ENCODE measurements around the gene OLFML2A.
"Not testable (repeated sequence)": the region's sequence is repeated elsewhere in the genome, so short reads cannot be mapped to it uniquely, and the experiment has no call there.

The OLFML2A gene

DNA sequence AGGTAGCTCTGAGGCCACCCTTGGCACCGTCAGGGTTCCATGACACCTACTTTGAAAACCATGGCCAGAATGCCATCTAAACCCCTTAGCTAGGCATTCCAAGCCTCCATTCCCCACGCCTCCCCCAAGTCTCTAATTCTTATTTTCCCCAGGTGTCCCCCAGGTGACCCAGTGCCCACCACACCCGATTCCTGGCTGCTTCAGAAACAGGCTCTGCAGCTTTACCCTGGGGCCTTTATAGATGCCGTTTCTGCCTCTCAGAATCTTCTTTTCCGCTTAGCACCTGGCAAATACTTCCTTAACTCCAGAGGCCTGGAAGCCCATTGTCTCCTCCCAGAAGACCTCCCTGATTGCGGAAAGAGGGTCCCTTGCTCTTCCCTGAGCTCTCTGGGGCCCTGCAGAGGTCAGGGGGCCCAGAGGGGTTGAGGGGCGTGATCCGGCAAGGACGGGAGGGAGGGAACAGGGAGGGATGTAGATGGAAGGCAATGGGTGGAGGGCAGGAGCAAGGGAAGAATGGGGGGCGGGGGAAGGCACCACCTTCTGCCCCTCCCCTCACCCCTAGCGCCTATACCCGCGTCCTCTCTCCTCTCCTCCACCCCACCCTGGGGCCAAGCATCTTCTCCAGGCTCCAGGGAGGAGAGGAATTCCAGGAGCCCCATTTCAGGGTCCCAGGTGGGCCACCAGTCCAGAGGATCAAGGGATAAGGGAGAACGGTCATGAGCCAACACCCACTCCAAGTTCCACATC is 64.3 kb downstream of the OLFML2A start:
- no peak for DNase-seq (ENCODE audit: low read depth)
- TF ChIP-seq, protein P1, sequence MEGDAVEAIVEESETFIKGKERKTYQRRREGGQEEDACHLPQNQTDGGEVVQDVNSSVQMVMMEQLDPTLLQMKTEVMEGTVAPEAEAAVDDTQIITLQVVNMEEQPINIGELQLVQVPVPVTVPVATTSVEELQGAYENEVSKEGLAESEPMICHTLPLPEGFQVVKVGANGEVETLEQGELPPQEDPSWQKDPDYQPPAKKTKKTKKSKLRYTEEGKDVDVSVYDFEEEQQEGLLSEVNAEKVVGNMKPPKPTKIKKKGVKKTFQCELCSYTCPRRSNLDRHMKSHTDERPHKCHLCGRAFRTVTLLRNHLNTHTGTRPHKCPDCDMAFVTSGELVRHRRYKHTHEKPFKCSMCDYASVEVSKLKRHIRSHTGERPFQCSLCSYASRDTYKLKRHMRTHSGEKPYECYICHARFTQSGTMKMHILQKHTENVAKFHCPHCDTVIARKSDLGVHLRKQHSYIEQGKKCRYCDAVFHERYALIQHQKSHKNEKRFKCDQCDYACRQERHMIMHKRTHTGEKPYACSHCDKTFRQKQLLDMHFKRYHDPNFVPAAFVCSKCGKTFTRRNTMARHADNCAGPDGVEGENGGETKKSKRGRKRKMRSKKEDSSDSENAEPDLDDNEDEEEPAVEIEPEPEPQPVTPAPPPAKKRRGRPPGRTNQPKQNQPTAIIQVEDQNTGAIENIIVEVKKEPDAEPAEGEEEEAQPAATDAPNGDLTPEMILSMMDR (conservative IDR thresholded peaks at IDR 0.05; ENCODE audit: control insufficient read depth, insufficient read depth, low read depth, low read length), result no peak
- no peak overlapping the region for H3K4me3 ChIP-seq (ENCODE audit: control insufficient read depth, low read depth, low read length)

DNA sequence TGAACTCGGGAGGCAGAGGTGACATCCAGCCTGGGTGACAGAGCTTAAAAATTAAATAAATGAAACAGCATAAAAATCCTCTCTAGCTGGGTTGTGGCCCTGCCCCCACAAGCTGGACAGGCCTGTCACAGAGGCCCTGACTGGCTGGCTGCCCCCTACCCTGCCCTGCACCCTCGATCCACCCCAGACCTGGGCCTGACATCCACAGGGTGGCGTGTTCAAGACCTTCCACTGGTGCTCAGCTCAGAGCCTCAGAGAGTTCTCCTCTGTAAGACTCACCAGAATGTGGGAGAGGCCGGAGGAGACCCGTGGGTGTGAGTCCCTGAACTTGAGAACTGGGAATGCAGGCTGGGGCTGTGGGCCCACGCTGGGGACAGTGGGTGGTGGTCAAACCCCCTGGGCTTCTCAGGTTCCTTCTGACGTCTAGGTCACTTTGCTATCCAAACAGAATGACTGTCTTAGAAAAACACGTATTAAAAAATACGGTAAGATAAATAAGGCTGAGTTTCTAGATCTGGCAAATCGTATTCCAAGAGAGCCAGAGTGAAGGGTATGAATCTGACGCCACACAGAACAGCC is 66.6 kb downstream of the OLFML2A start:
- DNase-seq (ENCODE audit: low read depth), result no peak
- TF ChIP-seq, protein P1 (conservative IDR thresholded peaks at IDR 0.05; ENCODE audit: control insufficient read depth, insufficient read depth, low read depth, low read length), result no peak
- no peak overlapping the region for H3K4me3 ChIP-seq (ENCODE audit: control insufficient read depth, low read depth, low read length)

DNA sequence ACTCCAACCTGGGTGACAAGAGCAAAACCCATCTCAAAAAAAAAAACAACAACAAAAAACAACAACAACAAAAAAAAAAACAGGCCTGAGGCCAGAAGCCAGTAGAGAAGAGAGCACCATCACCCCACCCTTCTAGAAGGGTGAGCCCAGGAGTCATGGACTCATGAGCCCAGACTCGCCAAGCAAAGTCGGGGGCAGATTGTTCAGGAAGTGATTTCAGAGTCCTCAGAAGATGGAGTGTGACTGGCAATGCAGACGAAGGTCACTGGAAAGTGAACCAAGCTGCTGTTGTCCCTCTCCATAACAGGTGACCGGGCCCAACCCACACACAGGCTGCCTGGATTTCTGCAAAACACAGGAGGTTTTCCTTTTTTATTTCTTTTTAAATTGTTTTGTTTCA is 67.4 kb downstream of the OLFML2A start:
- no peak for DNase-seq (ENCODE audit: low read depth)
- TF ChIP-seq, protein P1 (conservative IDR thresholded peaks at IDR 0.05; ENCODE audit: control insufficient read depth, insufficient read depth, low read depth, low read length), result no peak
- no peak overlapping the region for H3K4me3 ChIP-seq (ENCODE audit: control insufficient read depth, low read depth, low read length)

DNA sequence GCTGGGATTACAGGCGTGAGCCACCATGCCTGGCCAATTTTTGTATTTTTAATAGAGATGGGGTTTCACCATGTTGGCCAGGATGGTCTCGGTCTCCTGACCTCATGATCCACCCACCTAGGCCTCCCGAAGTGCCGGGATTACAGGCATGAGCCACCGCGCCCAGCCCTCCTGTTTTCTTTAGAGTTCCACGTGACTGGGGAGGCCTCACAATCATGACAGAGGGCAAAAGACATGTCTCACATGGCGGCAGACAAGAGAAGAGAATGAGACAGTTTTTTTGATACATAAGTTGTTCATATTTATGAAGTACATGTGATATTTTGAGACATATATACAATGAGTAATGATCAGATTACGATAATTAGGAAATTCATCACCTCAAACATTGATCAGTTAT is 69.5 kb downstream of the OLFML2A start:
- not testable (repeated sequence) for DNase-seq (ENCODE audit: low read depth); H3K4me3 ChIP-seq (ENCODE audit: control insufficient read depth, low read depth, low read length)

DNA sequence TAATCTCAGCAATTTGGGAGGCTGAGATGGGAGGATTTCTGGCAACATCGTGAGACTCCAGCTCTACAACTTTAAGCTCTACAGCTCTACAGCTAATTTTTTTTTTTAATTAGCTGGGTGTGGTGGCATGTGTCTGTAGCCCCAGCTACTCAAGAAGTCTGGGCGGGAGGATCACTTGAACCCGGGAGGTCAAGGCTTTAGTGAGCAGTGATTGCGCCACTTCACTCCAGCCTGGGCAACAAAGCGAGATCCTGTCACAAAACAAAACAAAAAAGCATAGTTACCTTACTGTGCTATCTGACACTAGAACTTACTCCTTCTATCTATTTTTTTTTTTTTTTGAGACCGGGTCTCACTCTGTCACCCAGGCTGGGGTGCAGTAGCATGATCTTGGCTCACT is 70.0 kb downstream of the OLFML2A start:
- TF ChIP-seq, protein P1 (conservative IDR thresholded peaks at IDR 0.05; ENCODE audit: control insufficient read depth, insufficient read depth, low read depth, low read length), result no peak
- no peak for DNase-seq (ENCODE audit: low read depth)
- H3K4me3 ChIP-seq (ENCODE audit: control insufficient read depth, low read depth, low read length), result no peak overlapping the region

DNA sequence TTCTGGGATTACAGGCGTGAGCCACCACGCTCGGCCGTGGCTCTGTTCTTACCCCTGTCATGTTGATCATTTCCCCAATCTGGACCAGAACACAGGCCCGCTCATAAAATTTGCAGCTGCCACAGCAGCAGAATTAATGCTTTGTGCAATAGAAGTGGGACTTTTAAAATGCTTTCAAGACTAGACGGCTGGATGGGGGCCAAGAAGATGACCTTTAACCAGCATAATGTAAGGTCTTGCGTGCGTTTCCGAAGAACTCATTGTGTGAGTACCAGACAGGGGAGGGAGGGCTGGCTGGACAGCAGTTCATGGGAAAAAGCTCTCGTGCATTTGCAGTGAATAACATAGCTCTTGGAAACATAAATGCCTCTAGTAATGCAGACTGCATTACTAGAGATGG is 72.9 kb downstream of the OLFML2A start:
- no peak overlapping the region for H3K4me3 ChIP-seq (ENCODE audit: control insufficient read depth, low read depth, low read length)
- TF ChIP-seq, protein P1 (conservative IDR thresholded peaks at IDR 0.05; ENCODE audit: control insufficient read depth, insufficient read depth, low read depth, low read length), result no peak
- DNase-seq (ENCODE audit: low read depth), result peak; percentile 55

DNA sequence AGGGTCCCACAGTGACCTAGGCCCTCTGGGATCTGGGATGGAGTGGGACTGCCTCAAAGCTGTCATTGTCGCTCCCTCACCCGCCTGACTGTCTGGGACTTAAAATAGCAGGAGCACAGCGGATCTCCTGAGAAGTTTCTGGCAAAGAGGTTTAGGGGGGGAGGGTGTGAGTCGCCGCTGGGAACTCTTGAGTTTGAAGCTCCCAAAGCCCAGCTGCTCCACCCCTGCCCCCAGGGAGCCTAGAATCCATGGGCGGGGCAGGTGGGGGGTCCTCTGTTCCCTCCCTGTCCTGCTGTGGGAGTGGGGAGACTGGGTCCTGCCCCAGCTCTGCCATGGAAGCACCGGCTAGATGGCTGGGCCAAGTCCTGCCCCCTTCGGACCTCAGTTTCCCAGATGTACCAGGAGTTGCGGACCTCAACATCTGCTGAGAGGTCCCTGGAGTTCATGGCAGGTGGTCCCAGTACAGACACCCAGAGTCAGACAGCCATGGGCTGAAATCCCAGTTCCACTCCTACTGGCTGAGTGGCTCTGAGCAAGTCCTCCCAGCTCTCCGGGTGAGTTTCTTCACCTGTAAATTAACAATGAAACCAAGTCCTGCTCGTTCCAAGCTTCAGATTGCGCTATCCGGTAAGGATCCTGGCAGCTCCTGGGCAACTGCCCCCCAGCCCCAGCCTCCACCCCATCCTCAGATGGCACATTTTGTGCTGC is 75.3 kb downstream of the OLFML2A start:
- TF ChIP-seq, protein P1 (conservative IDR thresholded peaks at IDR 0.05; ENCODE audit: control insufficient read depth, insufficient read depth, low read depth, low read length), result no peak
- H3K4me3 ChIP-seq (ENCODE audit: control insufficient read depth, low read depth, low read length), result no peak overlapping the region
- DNase-seq (ENCODE audit: low read depth), result no peak
